Common myeloid progenitor, CD34-positive (primary cell): ENCODE results near the gene C1orf226.
A peak's percentile ranks its signal among the peaks of the same experiment; 100 is the strongest.
"Not testable (repeated sequence)": the region's sequence is repeated elsewhere in the genome, so short reads cannot be mapped to it uniquely, and the experiment has no call there.

Experiments used
- CTCF ChIA-PET: fragments of 350-600 bp; sonication (Branson Sonifier 250); formaldehyde crosslinking; loops from one replicate; lab custom pipeline; 2021; ENCODE audit warnings: antibody characterized with exemption; lab: Charles Lee
- POLR2A ChIA-PET: fragments of 350-600 bp; sonication (Branson Sonifier 250); formaldehyde crosslinking; loops from one replicate; lab custom pipeline; 2021; ENCODE audit warnings: antibody characterized with exemption; lab: Charles Lee
- DNase-seq, 3 donors: peaks; one replicate each; pipeline versions ENCODE4 v3.0.0 to v3.0.0-alpha.2; 2013
- H3K27ac ChIP-seq, 2 experiments: 1 replicate in 1 of 2; 2 replicates in 1 of 2; pipeline ENCODE4 v1.7.0; 2013; ENCODE audit warnings: inconsistent platforms in 2 of 2, low read length in 2 of 2, mild to moderate bottlenecking in 2 of 2, low read depth in 1 of 2, moderate library complexity in 1 of 2; ENCODE audit not compliant: severe bottlenecking in 2 of 2, insufficient read depth in 1 of 2, poor library complexity in 1 of 2
- H3K27me3 ChIP-seq, 5 experiments: replicated peaks in 2 of 5; 1 replicate in 3 of 5; 2 replicates in 2 of 5; pipeline versions ENCODE4 v1.6.1 to v1.7.0; 2013; ENCODE audit warnings: low read length in 4 of 5, mild to moderate bottlenecking in 2 of 5, moderate library complexity in 2 of 5, inconsistent platforms in 1 of 5; ENCODE audit not compliant: insufficient read depth in 5 of 5, control insufficient read depth in 4 of 5
- H3K36me3 ChIP-seq, 4 experiments: 1 replicate in 2 of 4; 2 replicates in 2 of 4; pipeline versions ENCODE4 v1.6.1 to v1.7.0; 2013; ENCODE audit warnings: low read length in 3 of 4, control low read depth in 1 of 4, mild to moderate bottlenecking in 1 of 4; ENCODE audit not compliant: control insufficient read depth in 4 of 4, insufficient read depth in 4 of 4
- H3K4me1 ChIP-seq, 4 experiments: 1 replicate in 3 of 4; 2 replicates in 1 of 4; pipeline versions ENCODE4 v1.6.1 to v1.7.1; 2013; ENCODE audit warnings: low read length in 3 of 4, mild to moderate bottlenecking in 3 of 4, control low read depth in 1 of 4, inconsistent platforms in 1 of 4, moderate library complexity in 1 of 4; ENCODE audit not compliant: control insufficient read depth in 4 of 4, insufficient read depth in 4 of 4; ENCODE audit errors: control extremely low read depth in 1 of 4
- H3K4me3 ChIP-seq, 7 experiments: 1 replicate in 4 of 7; 2 replicates in 3 of 7; pipeline versions ENCODE4 v1.5.1 to v1.7.0; 2013; ENCODE audit warnings: mild to moderate bottlenecking in 7 of 7, low read length in 6 of 7, moderate library complexity in 6 of 7, inconsistent platforms in 2 of 7, low read depth in 2 of 7, control low read depth in 1 of 7; ENCODE audit not compliant: insufficient read depth in 4 of 7, control insufficient read depth in 1 of 7; ENCODE audit errors: extremely low read depth in 1 of 7
- H3K9me3 ChIP-seq, 5 experiments: 1 replicate in 4 of 5; 2 replicates in 1 of 5; pipeline versions ENCODE4 v1.6.1 to v1.7.1; 2013; ENCODE audit warnings: low read length in 4 of 5, mild to moderate bottlenecking in 2 of 5, inconsistent platforms in 1 of 5, low read depth in 1 of 5, moderate library complexity in 1 of 5; ENCODE audit not compliant: control insufficient read depth in 4 of 5, insufficient read depth in 2 of 5; ENCODE audit errors: control extremely low read depth in 1 of 5
- WGBS: methylation state at CpG from one replicate; pipeline ENCODE4 v1.1.5; 2013; ENCODE audit not compliant: insufficient coverage; 5-methylcytosine and 5-hydroxymethylcytosine counted together

C1orf226 gene

DNA sequence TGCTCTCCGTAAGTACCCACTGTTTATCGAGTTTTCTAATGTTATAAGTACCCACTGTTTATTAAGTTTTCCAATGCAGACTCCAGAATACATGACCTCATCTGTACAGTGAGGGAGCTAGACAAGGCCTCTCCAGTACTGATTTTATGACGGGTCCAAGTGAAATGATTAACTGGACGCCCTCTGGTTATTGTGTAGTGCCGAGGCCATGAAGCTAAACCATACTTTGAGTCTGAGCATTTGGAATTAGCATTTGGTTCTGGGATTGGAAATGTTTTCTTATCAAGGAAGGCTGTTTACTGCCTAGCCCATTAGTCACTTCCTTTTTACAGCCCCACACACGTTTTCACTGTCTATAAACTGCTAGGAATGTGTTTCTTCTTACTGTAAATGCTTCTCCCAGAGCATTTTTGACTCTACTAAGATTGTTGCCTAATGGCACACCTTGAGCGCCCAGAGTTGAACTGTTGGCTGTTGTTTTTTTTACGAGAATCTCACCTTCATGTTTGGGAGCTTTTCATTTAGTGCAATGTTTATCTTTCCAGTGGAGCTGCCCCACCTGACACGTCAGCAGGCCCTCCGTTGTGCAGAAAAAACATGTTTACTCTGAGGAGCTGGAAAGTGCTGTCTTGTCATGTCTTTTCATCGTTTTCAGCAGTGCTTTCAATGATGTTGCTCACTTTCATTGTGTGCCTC lies 31.7 kb upstream of the C1orf226 start:
- WGBS = 84% methylated on average over 11 of the region's 11 CpGs
- Histone ChIP-seq H3K27me3 (no peaks in the 10 kb centered on the region), H3K36me3 (no peaks in the 10 kb centered on the region), H3K4me1 (peaks cover 0 to 38% (median 4%) of the 10 kb centered on the region in 4 experiments), H3K27ac (peak overlapping the region in 1 of 2 experiments; percentile 20), H3K4me3 (no peak overlapping the region), H3K9me3 (no peaks in the 10 kb centered on the region)
- DNase-seq = no peak
- ChIA-PET CTCF (no interaction called here), POLR2A (no interaction called here)

DNA sequence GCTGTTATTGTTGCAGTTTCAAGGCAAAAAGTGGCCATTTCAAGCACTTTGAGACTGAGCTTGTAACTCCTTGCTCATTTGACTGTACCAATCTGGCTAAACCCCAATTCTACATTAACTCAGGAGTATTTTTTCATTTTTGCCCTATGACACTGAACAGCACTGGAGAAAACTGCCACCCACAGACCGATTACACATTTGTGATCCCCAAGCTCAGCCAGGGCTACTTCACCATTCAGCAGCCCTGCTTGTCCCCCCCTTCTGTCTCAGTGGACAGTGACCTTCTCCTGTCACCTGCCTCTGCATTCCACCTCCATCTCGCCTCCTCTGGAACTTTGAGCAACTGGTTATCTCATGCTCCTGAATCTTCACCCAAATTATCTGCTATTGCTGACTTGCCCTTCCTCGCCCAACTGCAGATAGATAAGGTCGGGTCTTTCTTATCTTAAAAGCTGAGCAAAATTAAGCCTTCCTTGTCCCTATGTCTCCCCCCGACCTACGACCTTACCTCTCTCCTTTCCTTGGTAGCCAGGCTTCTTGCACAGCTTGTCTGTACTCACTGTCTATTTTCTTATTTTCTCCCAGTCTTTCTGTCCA lies 30.2 kb upstream of the C1orf226 start:
- H3K36me3 ChIP-seq = no peaks in the 10 kb centered on the region
- CTCF ChIA-PET = no interaction called here
- H3K9me3 ChIP-seq = no peaks in the 10 kb centered on the region
- POLR2A ChIA-PET = interaction anchor here (0.7 kb wide), 1 partner anchor 405 kb away, joined by 3 read pairs; no protein-coding TSS in a partner anchor
- WGBS = 89% methylated on average over 6 of the region's 6 CpGs
- peaks cover 0 to 38% (median 4%) of the 10 kb centered on the region in 4 experiments for H3K4me1 ChIP-seq
- H3K27me3 ChIP-seq = no peaks in the 10 kb centered on the region
- no peak for DNase-seq
- no peak overlapping the region for H3K4me3 ChIP-seq
- no peak overlapping the region for H3K27ac ChIP-seq

DNA sequence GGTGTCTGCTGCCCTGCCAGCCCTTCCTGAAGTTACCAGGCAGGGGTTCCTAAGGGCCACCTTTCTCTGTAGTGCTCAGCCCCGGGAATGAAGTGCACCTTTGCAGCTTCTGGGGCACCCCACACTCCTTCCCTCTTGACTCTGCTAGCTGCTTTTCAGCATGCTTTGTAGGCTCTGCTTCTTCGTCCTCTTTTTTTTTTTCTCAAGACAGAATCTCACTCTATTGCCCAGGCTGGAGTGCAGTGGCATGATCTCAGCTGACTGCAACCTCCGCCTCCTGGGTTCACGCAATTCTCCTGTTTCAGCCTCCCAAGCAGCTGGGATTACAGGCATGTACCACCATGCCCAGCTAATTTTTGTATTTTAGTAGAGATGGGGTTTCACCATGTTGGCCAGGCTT lies 29.7 kb upstream of the C1orf226 start:
- POLR2A ChIA-PET = interaction anchor here (0.7 kb wide), 1 partner anchor 406 kb away, joined by 3 read pairs; no protein-coding TSS in a partner anchor
- 60% methylated on average over 3 of the region's 4 CpGs for WGBS
- peaks cover 0 to 38% (median 4%) of the 10 kb centered on the region in 4 experiments for H3K4me1 ChIP-seq
- H3K27me3 ChIP-seq, CTCF ChIA-PET, H3K27ac ChIP-seq, H3K36me3 ChIP-seq, H3K4me3 ChIP-seq, H3K9me3 ChIP-seq: not testable (repeated sequence)
- peak in 2 of 3 donors; percentile 12 to 14 for DNase-seq

DNA sequence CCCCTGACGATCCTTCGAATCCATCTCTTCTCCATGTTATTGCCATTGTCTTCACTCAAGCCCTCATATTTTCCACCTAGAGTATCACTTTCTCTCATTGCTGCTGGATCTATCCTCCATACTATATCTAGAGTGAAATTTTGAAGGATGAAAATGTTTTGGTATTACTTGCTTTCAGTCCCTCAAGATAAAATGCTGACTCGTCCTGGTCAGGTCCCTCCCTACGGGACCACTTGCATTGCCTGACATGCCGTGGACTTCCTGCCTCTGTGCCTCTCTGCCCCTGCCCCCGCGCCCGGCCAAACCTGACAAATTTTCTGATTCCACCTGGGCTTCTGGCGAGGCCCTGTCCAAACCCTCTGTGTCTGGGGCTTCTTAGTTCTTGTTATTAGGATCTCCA lies 28.4 kb upstream of the C1orf226 start:
- no peak overlapping the region for H3K27ac ChIP-seq
- H3K36me3 ChIP-seq = no peaks in the 10 kb centered on the region
- H3K4me1 ChIP-seq = peaks cover 0 to 38% (median 4%) of the 10 kb centered on the region in 4 experiments
- no peak overlapping the region for H3K4me3 ChIP-seq
- ChIA-PET POLR2A (no interaction called here), CTCF (no interaction called here)
- no peaks in the 10 kb centered on the region for H3K9me3 ChIP-seq
- peak in 2 of 3 donors; percentile 7 to 20 for DNase-seq
- 33% methylated on average over 3 of the region's 9 CpGs for WGBS
- H3K27me3 ChIP-seq = no peaks in the 10 kb centered on the region

GRCh38 chr1:162353702-162354101 lies 27.8 kb upstream of the C1orf226 start:
- peaks cover 0 to 38% (median 4%) of the 10 kb centered on the region in 4 experiments for H3K4me1 ChIP-seq
- WGBS = 92% methylated on average over 5 of the region's 5 CpGs
- H3K27ac ChIP-seq = no peak overlapping the region
- no peaks in the 10 kb centered on the region for H3K27me3 ChIP-seq
- no peaks in the 10 kb centered on the region for H3K36me3 ChIP-seq
- ChIA-PET POLR2A (no interaction called here), CTCF (no interaction called here)
- DNase-seq = no peak
- H3K9me3 ChIP-seq = no peaks in the 10 kb centered on the region
- H3K4me3 ChIP-seq = no peak overlapping the region

- H3K9me3 ChIP-seq = no peaks in the 10 kb centered on the region
- no peaks in the 10 kb centered on the region for H3K27me3 ChIP-seq
- peaks cover 0 to 17% (median 2%) of the 10 kb centered on the region in 4 experiments for H3K4me1 ChIP-seq
- POLR2A ChIA-PET = interaction anchor here (1.1 kb wide), 1 partner anchor 31 kb away, joined by 4 read pairs; no protein-coding TSS in a partner anchor
- H3K36me3 ChIP-seq = no peaks in the 10 kb centered on the region
- CTCF ChIA-PET = interaction anchor here (0.7 to 3.1 kb wide), 10 partner anchors 11 to 134 kb away, joined by 3 to 15 read pairs (median 3); no protein-coding TSS in a partner anchor
- 67% methylated on average over 3 of the region's 5 CpGs for WGBS
- H3K4me3 ChIP-seq = no peak overlapping the region
- DNase-seq = peak; percentile 53 to 71 (median 66)
- H3K27ac ChIP-seq = no peak overlapping the region
These were observed 23.8 kb upstream of the C1orf226 start for GRCh38 chr1:162357681-162358266.

DNA sequence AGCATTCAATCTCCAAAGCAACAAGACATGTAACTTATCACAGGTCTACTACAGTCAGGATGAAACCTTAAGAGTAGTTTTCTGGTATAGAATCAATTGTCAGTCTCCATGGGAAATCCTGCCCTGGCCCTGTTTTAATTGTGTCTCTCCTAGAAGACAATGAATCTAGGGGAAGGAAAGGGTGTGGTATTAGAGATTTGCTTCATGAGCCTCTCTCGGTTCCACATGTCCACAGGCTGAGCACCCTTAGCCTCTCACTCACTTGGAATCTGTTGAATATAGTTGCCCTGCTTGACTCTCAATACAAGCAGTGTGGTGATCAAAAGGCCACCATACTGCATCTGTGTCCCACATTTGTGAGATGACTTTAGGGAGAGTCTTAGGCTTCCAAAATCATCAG lies 22.6 kb upstream of the C1orf226 start:
- no CpG with 5 or more reads among the region's 1 CpG for WGBS
- Histone ChIP-seq H3K9me3 (no peaks in the 10 kb centered on the region), H3K4me1 (peaks cover 0 to 6% (median under 1%) of the 10 kb centered on the region in 4 experiments), H3K4me3 (no peak overlapping the region), H3K27ac (no peak overlapping the region), H3K27me3 (no peaks in the 10 kb centered on the region), H3K36me3 (no peaks in the 10 kb centered on the region)
- DNase-seq = no peak
- ChIA-PET POLR2A (no interaction called here), CTCF (interaction anchor here (1.0 kb wide), 2 partner anchors 13 to 32 kb away, joined by 3 read pairs; no protein-coding TSS in a partner anchor)
